Right kidney (tissue), 9 donors: ENCODE results near the gene AKR1C4.
"Not testable (repeated sequence)": the region's sequence is repeated elsewhere in the genome, so short reads cannot be mapped to it uniquely, and the experiment has no call there.

Experiments
- DNase-seq: peaks from one replicate; pipeline ENCODE4 v3.0.0-alpha.2; 2016
- long read RNA-seq, 8 donors: transcript quantifications; one replicate each; lab custom pipeline, GENCODE V29; 2026

AKR1C4 gene
- long read RNA-seq, donor 1 = 0 reads
- long read RNA-seq, donor 2 = 0 reads
- long read RNA-seq, donor 3 = 0 reads
- long read RNA-seq, donor 4 = 0 reads
- long read RNA-seq, donor 5 = 0 reads
- long read RNA-seq, donor 6 = 0 reads
- long read RNA-seq, donor 7 = 0 reads
- long read RNA-seq, donor 8 = 0 reads

GRCh38 chr10:5196702-5197113 is at the start of gene AKR1C4:
TSS of gene AKR1C4 (plus strand) at chr10:5196837. CDS start at chr10:5196868, 31 bp downstream.
- no peak for DNase-seq

GRCh38 chr10:5146920-5147254 is 49.8 kb upstream of the AKR1C4 start:
- DNase-seq = no peak

- DNase-seq = no peak
These were observed 49.2 kb upstream of the AKR1C4 start for GRCh38 chr10:5147255-5147980.

GRCh38 chr10:5147981-5148677 is 48.5 kb upstream of the AKR1C4 start:
- no peak for DNase-seq

GRCh38 chr10:5148678-5149032 is 48.0 kb upstream of the AKR1C4 start:
- DNase-seq = no peak

GRCh38 chr10:5151076-5151475 is 45.6 kb upstream of the AKR1C4 start:
- DNase-seq = no peak

- no peak for DNase-seq
These were observed 40.7 kb upstream of the AKR1C4 start for GRCh38 chr10:5155951-5156350.

GRCh38 chr10:5157501-5157900 is 39.1 kb upstream of the AKR1C4 start:
- no peak for DNase-seq

- no peak for DNase-seq
These were observed 37.5 kb upstream of the AKR1C4 start for GRCh38 chr10:5159126-5159525.

GRCh38 chr10:5163487-5163886 is 33.1 kb upstream of the AKR1C4 start:
- DNase-seq = no peak

- DNase-seq = no peak
These were observed 30.9 kb upstream of the AKR1C4 start for GRCh38 chr10:5165738-5166137.

- no peak for DNase-seq
These were observed 27.7 kb upstream of the AKR1C4 start for GRCh38 chr10:5168897-5169420.

GRCh38 chr10:5175581-5175980 is 21.1 kb upstream of the AKR1C4 start:
- not testable (repeated sequence) for DNase-seq

GRCh38 chr10:5180503-5180902 is 16.1 kb upstream of the AKR1C4 start:
- not testable (repeated sequence) for DNase-seq

GRCh38 chr10:5183923-5184322 is 12.7 kb upstream of the AKR1C4 start:
- DNase-seq = no peak

- peak; percentile 14 for DNase-seq
These were observed 11.5 kb upstream of the AKR1C4 start, which contains the start of gene AKR1C8 for GRCh38 chr10:5184987-5185775. TSS of gene AKR1C8 (minus strand) at chr10:5185150. CDS start at chr10:5185104, 46 bp downstream.

- DNase-seq = no peak
These were observed 8.8 kb upstream of the AKR1C4 start for GRCh38 chr10:5187867-5188266.

- DNase-seq = no peak
These were observed 8.3 kb upstream of the AKR1C4 start for GRCh38 chr10:5188358-5188757.

GRCh38 chr10:5194431-5194830 is 2.2 kb upstream of the AKR1C4 start:
- no peak for DNase-seq

GRCh38 chr10:5195727-5196374 is 786 bp upstream of the AKR1C4 start:
- no peak for DNase-seq

GRCh38 chr10:5198386-5198785 is 1.7 kb downstream of the AKR1C4 start:
- no peak for DNase-seq

- no peak for DNase-seq
These were observed 2.8 kb downstream of the AKR1C4 start for GRCh38 chr10:5199398-5199797.
